AG04450 (cell line): ENCODE data around the gene PRKCH. TPM values are rescaled to one million over a fixed set of nuclear protein-coding genes. Genes with fewer than 3 reads are reported as not detected.

ENCODE experiments used
- CTCF ChIA-PET: fragments of 300-600, 350-600 bp; formaldehyde crosslinking; extraction: SDS; loops from one replicate; lab custom pipeline; 2022; ENCODE audit warnings: antibody characterized with exemption, inconsistent platforms; lab: Charles Lee
- POLR2A ChIA-PET: fragments of 350-600 bp; formaldehyde crosslinking; extraction: SDS; loops from one replicate; lab custom pipeline; 2021; ENCODE audit warnings: antibody characterized with exemption, inconsistent platforms; lab: Yijun Ruan, JAX
- DNase-seq: peaks from one replicate; pipeline ENCODE4 v3.0.0-alpha.2; 2011; ENCODE audit warnings: low read depth, low spot score
- H3K27ac ChIP-seq: one replicate; pipeline ENCODE4 v1.5.1; 2012; ENCODE audit warnings: low read depth, low read length, control low read depth
- H3K27me3 ChIP-seq: one replicate; pipeline ENCODE4 v1.6.0; 2012; ENCODE audit warnings: low read length; ENCODE audit not compliant: control insufficient read depth, insufficient read depth
- H3K4me3 ChIP-seq: 2 replicates; pipeline ENCODE4 v1.5.1; 2011; ENCODE audit warnings: mild to moderate bottlenecking, low read depth, low read length, control low read depth
- H3K9me3 ChIP-seq: 2 replicates; pipeline ENCODE4 v1.5.1; 2012; ENCODE audit warnings: low read length; ENCODE audit not compliant: control insufficient read depth, insufficient read depth
- polyA plus RNA-seq: library from polyadenylated mRNA; depleted of rRNA; stranded (reverse); fragments of >200 nt; gene quantifications from 2 replicates; pipeline ENCODE4 v1.2.3, GENCODE V29; 2011
- TF ChIP-seq, protein P1 (sequence below): IDR thresholded peaks from 2 replicates; pipeline ENCODE4 v1.5.1; 2011; ENCODE audit warnings: low read depth, low read length, control low read depth, inconsistent platforms

Gene PRKCH
- polyA plus RNA-seq, 1 experiment = 1.6 TPM

- TF ChIP-seq, protein P1, sequence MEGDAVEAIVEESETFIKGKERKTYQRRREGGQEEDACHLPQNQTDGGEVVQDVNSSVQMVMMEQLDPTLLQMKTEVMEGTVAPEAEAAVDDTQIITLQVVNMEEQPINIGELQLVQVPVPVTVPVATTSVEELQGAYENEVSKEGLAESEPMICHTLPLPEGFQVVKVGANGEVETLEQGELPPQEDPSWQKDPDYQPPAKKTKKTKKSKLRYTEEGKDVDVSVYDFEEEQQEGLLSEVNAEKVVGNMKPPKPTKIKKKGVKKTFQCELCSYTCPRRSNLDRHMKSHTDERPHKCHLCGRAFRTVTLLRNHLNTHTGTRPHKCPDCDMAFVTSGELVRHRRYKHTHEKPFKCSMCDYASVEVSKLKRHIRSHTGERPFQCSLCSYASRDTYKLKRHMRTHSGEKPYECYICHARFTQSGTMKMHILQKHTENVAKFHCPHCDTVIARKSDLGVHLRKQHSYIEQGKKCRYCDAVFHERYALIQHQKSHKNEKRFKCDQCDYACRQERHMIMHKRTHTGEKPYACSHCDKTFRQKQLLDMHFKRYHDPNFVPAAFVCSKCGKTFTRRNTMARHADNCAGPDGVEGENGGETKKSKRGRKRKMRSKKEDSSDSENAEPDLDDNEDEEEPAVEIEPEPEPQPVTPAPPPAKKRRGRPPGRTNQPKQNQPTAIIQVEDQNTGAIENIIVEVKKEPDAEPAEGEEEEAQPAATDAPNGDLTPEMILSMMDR = no peak
- no peak overlapping the region for H3K4me3 ChIP-seq
- no peak for DNase-seq
- no peak overlapping the region for H3K27ac ChIP-seq
- H3K27me3 ChIP-seq = no peaks in the 10 kb centered on the region
- ChIA-PET CTCF (no interaction called here), POLR2A (no interaction called here)
- no peaks in the 10 kb centered on the region for H3K9me3 ChIP-seq
Measured at GRCh38 chr14:61515436-61516117, 194.2 kb downstream of the PRKCH start.

- ChIA-PET CTCF (no interaction called here), POLR2A (no interaction called here)
- H3K4me3 ChIP-seq = no peak overlapping the region
- no peaks in the 10 kb centered on the region for H3K9me3 ChIP-seq
- TF ChIP-seq, protein P1 = no peak
- DNase-seq = no peak
- H3K27ac ChIP-seq = no peak overlapping the region
- no peaks in the 10 kb centered on the region for H3K27me3 ChIP-seq
Measured at GRCh38 chr14:61516118-61516743, 194.9 kb downstream of the PRKCH start.

- no peak for DNase-seq
- Histone ChIP-seq H3K9me3 (no peaks in the 10 kb centered on the region), H3K27me3 (no peaks in the 10 kb centered on the region), H3K27ac (no peak overlapping the region), H3K4me3 (no peak overlapping the region)
- ChIA-PET CTCF (no interaction called here), POLR2A (no interaction called here)
- TF ChIP-seq, protein P1 = no peak
Measured at GRCh38 chr14:61516964-61517653, 195.7 kb downstream of the PRKCH start.

DNA sequence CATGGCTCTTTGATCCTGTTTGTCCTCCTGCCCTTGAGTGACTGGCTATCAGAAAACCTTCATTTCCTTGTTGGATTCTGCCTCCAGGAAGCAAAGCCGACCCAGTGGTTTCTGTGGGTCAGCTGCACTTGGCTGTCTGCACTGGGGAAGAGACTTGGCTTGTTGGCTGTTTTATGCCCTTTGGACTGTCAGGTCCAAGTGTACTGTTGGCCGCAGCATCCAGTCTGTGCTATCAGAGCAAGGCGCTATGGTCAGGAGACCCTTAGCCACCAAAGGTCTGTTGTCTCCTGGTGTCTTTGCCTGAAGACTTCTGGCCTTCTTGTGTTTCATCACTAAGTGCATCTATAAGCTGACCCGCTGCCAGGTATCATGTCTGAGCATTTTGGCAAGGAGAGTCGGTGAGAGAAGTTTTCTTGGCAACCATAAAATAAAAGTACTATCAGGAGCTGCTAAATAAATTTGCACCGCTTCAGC is 196.6 kb downstream of the PRKCH start:
- Histone ChIP-seq H3K9me3 (no peaks in the 10 kb centered on the region), H3K4me3 (no peak overlapping the region), H3K27ac (no peak overlapping the region), H3K27me3 (no peaks in the 10 kb centered on the region)
- ChIA-PET CTCF (no interaction called here), POLR2A (no interaction called here)
- no peak for DNase-seq
- TF ChIP-seq, protein P1 = no peak

GRCh38 chr14:61518403-61518802 is 197.0 kb downstream of the PRKCH start:
- ChIA-PET POLR2A (no interaction called here), CTCF (no interaction called here)
- no peak for DNase-seq

More at GRCh38 chr14:61518403-61518802, 197.0 kb downstream of the PRKCH start:
- no peak overlapping the region for H3K4me3 ChIP-seq
- no peaks in the 10 kb centered on the region for H3K9me3 ChIP-seq
- H3K27me3 ChIP-seq = no peaks in the 10 kb centered on the region
- TF ChIP-seq, protein P1 = no peak
- no peak overlapping the region for H3K27ac ChIP-seq
